GM12865 (cell line): ENCODE measurements around the gene MYO10.
"Not testable (repeated sequence)": the region's sequence is repeated elsewhere in the genome, so short reads cannot be mapped to it uniquely, and the experiment has no call there.

Experiments
- DNase-seq: peaks from one replicate; pipeline ENCODE4 v3.0.0; 2010; ENCODE audit warnings: low read depth
- H3K4me3 ChIP-seq: 2 replicates; pipeline ENCODE4 v1.5.1; 2011; ENCODE audit warnings: mild to moderate bottlenecking, low read depth, low read length, control low read depth
- CTCF ChIP-seq: IDR thresholded peaks from 2 replicates; pipeline ENCODE4 v1.5.1; 2011; ENCODE audit warnings: low read length, control low read depth, low read depth, inconsistent platforms; ENCODE audit not compliant: insufficient read depth; ENCODE audit errors: missing control alignments

The MYO10 gene

GRCh38 chr5:16725575-16725974 is 210.5 kb downstream of the MYO10 start:
- DNase-seq = no peak

GRCh38 chr5:16723821-16724220 is 212.3 kb downstream of the MYO10 start:
- DNase-seq = no peak
- no peak for TF ChIP-seq CTCF
- H3K4me3 ChIP-seq = no peak overlapping the region

More at GRCh38 chr5:16725575-16725974, 210.5 kb downstream of the MYO10 start:
- H3K4me3 ChIP-seq = no peak overlapping the region
- TF ChIP-seq CTCF = no peak

DNA sequence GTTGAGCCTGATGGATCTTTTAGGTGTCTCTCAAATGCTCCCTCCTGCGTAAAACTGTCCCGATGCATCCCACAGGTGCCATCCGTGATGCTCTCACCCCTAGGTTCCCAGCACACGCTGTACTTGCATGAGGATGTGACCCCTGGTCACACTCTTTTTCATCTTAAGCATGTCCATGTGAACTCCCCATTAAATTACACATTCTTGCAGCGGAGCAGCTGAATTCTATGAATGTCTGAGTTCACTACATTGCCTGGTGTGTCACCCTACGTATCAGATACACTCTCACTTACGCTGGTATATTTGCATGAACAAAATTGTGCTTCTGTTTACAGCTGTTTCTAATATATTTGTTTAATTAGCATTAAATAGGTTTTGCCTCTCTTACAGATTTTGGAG is 214.0 kb downstream of the MYO10 start:
- no peak for DNase-seq
- no peak for TF ChIP-seq CTCF
- no peak overlapping the region for H3K4me3 ChIP-seq

- no peak for DNase-seq
- no peak for TF ChIP-seq CTCF
Measured at GRCh38 chr5:16721151-16722096, 214.7 kb downstream of the MYO10 start.

GRCh38 chr5:16718036-16718435 is 218.1 kb downstream of the MYO10 start:
- not testable (repeated sequence) for DNase-seq, H3K4me3 ChIP-seq

More at GRCh38 chr5:16721151-16722096, 214.7 kb downstream of the MYO10 start:
- H3K4me3 ChIP-seq = no peak overlapping the region

- TF ChIP-seq CTCF = no peak
- DNase-seq = no peak
- no peak overlapping the region for H3K4me3 ChIP-seq
Measured at GRCh38 chr5:16713386-16713928, 222.6 kb downstream of the MYO10 start.

DNA sequence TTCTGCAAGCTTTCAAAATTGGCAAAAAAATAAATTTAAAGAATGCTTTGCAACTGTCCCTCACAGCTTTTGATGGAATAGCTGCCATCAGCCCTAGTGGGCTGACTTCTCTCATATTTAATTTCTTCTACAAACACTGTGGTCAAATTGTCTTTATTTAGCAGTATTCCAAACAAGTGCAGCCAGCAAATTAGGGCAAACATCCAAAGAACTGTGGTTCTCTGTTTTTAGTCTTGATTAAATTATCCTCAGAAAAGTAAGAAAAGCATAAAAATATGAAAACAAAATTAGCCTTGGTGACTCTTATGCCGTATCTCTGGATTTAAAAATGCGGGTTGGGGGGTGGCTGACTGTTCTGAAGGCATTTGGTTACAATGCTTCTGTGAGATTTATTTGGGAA is 223.5 kb downstream of the MYO10 start:
- DNase-seq = no peak
- TF ChIP-seq CTCF = no peak
- no peak overlapping the region for H3K4me3 ChIP-seq
